Measurements from ENCODE around the gene TH.

Gene TH

GRCh38 chr11:2149460-2149859, 22.2 kb downstream of the TH start:
- DNase-seq (ENCODE audit: low read depth), result no peak
- in situ Hi-C loops (cut with HindIII; ENCODE audit: low sequenced_read_pairs), result no loop called here
- TF ChIP-seq CTCF (IDR thresholded peaks at IDR 0.05; ENCODE audit: low read depth, low read length, missing control alignments), result no peak
- no peak overlapping the region for H3K4me3 ChIP-seq (ENCODE audit: low read depth, low read length)

GRCh38 chr11:2148595-2148994, 23.0 kb downstream of the TH start:
- no peak overlapping the region for H3K4me3 ChIP-seq (ENCODE audit: low read depth, low read length)
- TF ChIP-seq CTCF (IDR thresholded peaks at IDR 0.05; ENCODE audit: low read depth, low read length, missing control alignments), result no peak
- no peak for DNase-seq (ENCODE audit: low read depth)
- in situ Hi-C loops (cut with HindIII; ENCODE audit: low sequenced_read_pairs), result no loop called here

- no peak overlapping the region for H3K4me3 ChIP-seq (ENCODE audit: low read depth, low read length)
- TF ChIP-seq CTCF (IDR thresholded peaks at IDR 0.05; ENCODE audit: low read depth, low read length, missing control alignments), result no peak
- DNase-seq (ENCODE audit: low read depth), result no peak
- in situ Hi-C loops (cut with HindIII; ENCODE audit: low sequenced_read_pairs), result no loop called here
Observed at GRCh38 chr11:2147391-2147790, 24.2 kb downstream of the TH start.

DNA sequence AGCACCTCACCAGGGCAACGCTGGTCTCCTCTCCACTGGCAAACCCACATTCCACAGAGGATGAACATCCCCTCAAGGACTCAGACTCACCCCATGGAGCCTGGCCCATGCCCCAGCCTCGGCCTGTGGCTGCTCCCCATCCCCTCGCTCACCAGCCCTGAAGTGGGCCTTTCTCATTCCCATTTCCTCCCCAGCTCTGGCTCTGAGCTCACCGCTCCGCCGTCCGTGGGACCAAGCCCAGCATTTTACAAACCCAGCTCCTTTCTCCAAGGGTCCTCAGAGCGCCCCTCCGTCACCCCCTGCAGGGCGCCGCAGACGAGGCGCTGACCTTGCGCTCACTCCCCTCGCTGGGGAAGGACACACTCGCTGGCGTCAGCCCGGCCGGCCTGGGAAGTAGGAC, 25.6 kb downstream of the TH start:
- H3K4me3 ChIP-seq (ENCODE audit: low read depth, low read length), result no peak overlapping the region
- no peak for TF ChIP-seq CTCF (IDR thresholded peaks at IDR 0.05; ENCODE audit: low read depth, low read length, missing control alignments)
- in situ Hi-C loops (cut with HindIII; ENCODE audit: low sequenced_read_pairs), result no loop called here
- DNase-seq (ENCODE audit: low read depth), result no peak

DNA sequence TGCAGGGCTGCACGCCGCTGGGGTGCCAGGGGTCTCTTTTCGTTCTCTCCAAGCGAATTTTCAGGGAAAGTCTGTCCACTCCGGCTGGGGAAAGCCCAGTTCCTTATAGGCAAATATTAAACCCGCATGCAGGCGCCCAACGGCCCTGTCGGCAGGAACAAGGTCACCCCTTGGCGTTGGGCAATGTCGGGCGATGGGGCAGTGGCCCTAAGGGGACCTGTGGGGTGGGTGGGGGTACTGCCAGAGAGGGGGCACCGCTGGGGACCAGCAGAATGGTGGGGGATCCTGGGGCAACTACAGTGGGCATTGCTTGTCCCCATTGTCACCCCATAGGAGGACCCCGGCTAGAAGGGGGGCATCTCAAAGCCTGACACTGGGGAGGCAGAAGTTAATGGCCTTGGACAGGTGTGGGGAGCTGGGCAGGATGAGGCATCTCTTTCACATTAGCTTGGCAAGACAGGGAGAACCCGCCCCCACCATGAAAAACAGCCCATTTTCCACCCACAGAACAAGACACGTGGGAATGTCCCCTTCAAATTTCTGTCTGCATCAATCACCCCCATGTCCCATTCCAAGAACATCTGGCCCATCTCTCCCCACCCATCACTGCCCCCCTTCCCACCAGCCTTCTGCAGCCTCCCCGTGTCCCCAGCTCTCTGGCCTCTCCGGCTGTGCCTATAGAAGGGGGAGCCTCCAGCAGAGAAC, 26.9 kb downstream of the TH start:
- no peak for TF ChIP-seq CTCF (IDR thresholded peaks at IDR 0.05; ENCODE audit: low read depth, low read length, missing control alignments)
- in situ Hi-C loops (cut with HindIII; ENCODE audit: low sequenced_read_pairs), result loop anchor here (5.0 kb wide), 1 partner anchor 42 kb away; no protein-coding TSS in a partner anchor
- DNase-seq (ENCODE audit: low read depth), result no peak
- H3K4me3 ChIP-seq (ENCODE audit: low read depth, low read length), result no peak overlapping the region

- DNase-seq (ENCODE audit: low read depth), result no peak
- in situ Hi-C loops (cut with HindIII; ENCODE audit: low sequenced_read_pairs), result loop anchor here (5.0 kb wide), 1 partner anchor 42 kb away; no protein-coding TSS in a partner anchor
- no peak for TF ChIP-seq CTCF (IDR thresholded peaks at IDR 0.05; ENCODE audit: low read depth, low read length, missing control alignments)
- no peak overlapping the region for H3K4me3 ChIP-seq (ENCODE audit: low read depth, low read length)
Observed at GRCh38 chr11:2143799-2144543, 27.6 kb downstream of the TH start.

Data from astrocyte of the cerebellum (primary cell).